ENCODE measurements around the gene CSAD.

- TF ChIP-seq RAD21 (IDR thresholded peaks at IDR 0.05; ENCODE audit: low read length) (no peak), CTCF (IDR thresholded peaks at IDR 0.05) (no peak)
These were observed 2.2 kb upstream of the CSAD start for GRCh38 chr12:53182903-53183302.
